Measurements from ENCODE around the gene PRSS23.

The PRSS23 gene

GRCh38 chr11:86800076-86800959, at the start of gene PRSS23:
Gene PRSS23, plus strand, starts transcription at chr11:86800542. Its CDS starts 7,102 bp downstream, at chr11:86807644.
- TF ChIP-seq CTCF (conservative IDR thresholded peaks at IDR 0.05; ENCODE audit: low read depth), result no peak
- ChIA-PET CTCF (interaction anchor here (0.5 to 1.0 kb wide), 2 partner anchors 29 to 178 kb away, joined by 3 to 4 read pairs; no protein-coding TSS in a partner anchor), POLR2A (ENCODE audit: low non-redundant PET) (no interaction called here)
- peak; percentile 65 for DNase-seq (ENCODE audit: low spot score)
- H3K27ac ChIP-seq, result peak within 1 kb of the TSS; percentile 74

- DNase-seq (ENCODE audit: low spot score), result no peak
- POLR2A ChIA-PET (ENCODE audit: low non-redundant PET), result no interaction called here
- no peak overlapping the region for H3K27ac ChIP-seq
- TF ChIP-seq CTCF (conservative IDR thresholded peaks at IDR 0.05; ENCODE audit: low read depth), result no peak
- CTCF ChIA-PET, result no interaction called here
Measured at GRCh38 chr11:86753459-86753858, 46.9 kb upstream of the PRSS23 start.

GRCh38 chr11:86755146-86755545, 45.2 kb upstream of the PRSS23 start:
- no peak for TF ChIP-seq CTCF (conservative IDR thresholded peaks at IDR 0.05; ENCODE audit: low read depth)
- no peak overlapping the region for H3K27ac ChIP-seq
- no peak for DNase-seq (ENCODE audit: low spot score)
- CTCF ChIA-PET, result no interaction called here
- POLR2A ChIA-PET (ENCODE audit: low non-redundant PET), result no interaction called here

GRCh38 chr11:86758171-86758570, 42.2 kb upstream of the PRSS23 start:
- CTCF ChIA-PET, result no interaction called here
- H3K27ac ChIP-seq, result no peak overlapping the region
- no peak for DNase-seq (ENCODE audit: low spot score)
- no peak for TF ChIP-seq CTCF (conservative IDR thresholded peaks at IDR 0.05; ENCODE audit: low read depth)
- POLR2A ChIA-PET (ENCODE audit: low non-redundant PET), result no interaction called here

- no peak overlapping the region for H3K27ac ChIP-seq
- TF ChIP-seq CTCF (conservative IDR thresholded peaks at IDR 0.05; ENCODE audit: low read depth), result no peak
- CTCF ChIA-PET, result interaction anchor here (0.6 to 0.7 kb wide), 2 partner anchors 27 to 102 kb away, joined by 3 to 4 read pairs; no protein-coding TSS in a partner anchor
- DNase-seq (ENCODE audit: low spot score), result no peak
- POLR2A ChIA-PET (ENCODE audit: low non-redundant PET), result no interaction called here
Measured at GRCh38 chr11:86760577-86760976, 39.8 kb upstream of the PRSS23 start.

- TF ChIP-seq CTCF (conservative IDR thresholded peaks at IDR 0.05; ENCODE audit: low read depth), result no peak
- DNase-seq (ENCODE audit: low spot score), result no peak
- ChIA-PET POLR2A (ENCODE audit: low non-redundant PET) (no interaction called here), CTCF (interaction anchor here (0.6 to 1.0 kb wide), 2 partner anchors 66 to 1726 kb away, joined by 3 to 4 read pairs; no protein-coding TSS in a partner anchor)
- no peak overlapping the region for H3K27ac ChIP-seq
Measured at GRCh38 chr11:86761978-86762377, 38.4 kb upstream of the PRSS23 start.
